Activated CD4-positive, alpha-beta memory T cell treated with anti-CD3 and anti-CD28 coated beads for 36 hours (primary cell): ENCODE measurements around the gene OBI1. TPM values are rescaled to one million over a fixed set of nuclear protein-coding genes. Genes with fewer than 3 reads are reported as not detected.
A peak's percentile ranks its signal among the peaks of the same experiment; 100 is the strongest.
"Not testable (repeated sequence)": the region's sequence is repeated elsewhere in the genome, so short reads cannot be mapped to it uniquely, and the experiment has no call there.

Source experiments
- CTCF ChIA-PET: fragments of 350-600 bp; sonication (Branson Sonifier 250); formaldehyde crosslinking; loops from one replicate; lab custom pipeline; 2021; ENCODE audit warnings: antibody characterized with exemption, inconsistent platforms; lab: Charles Lee
- POLR2A ChIA-PET: fragments of 350-600 bp; sonication (Branson Sonifier 250); formaldehyde crosslinking; loops from one replicate; lab custom pipeline; 2021; ENCODE audit warnings: antibody characterized with exemption; lab: Charles Lee
- DNase-seq: peaks from one replicate; pipeline ENCODE4 v3.0.0-alpha.2; 2020
- H3K27ac Mint-ChIP-seq: one replicate; pipeline ENCODE4 v1.8.0; 2021; ENCODE audit warnings: mixed read lengths
- H3K27me3 Mint-ChIP-seq: one replicate; pipeline ENCODE4 v1.8.0; 2021; ENCODE audit warnings: mixed read lengths
- H3K36me3 Mint-ChIP-seq: one replicate; pipeline ENCODE4 v1.8.0; 2021; ENCODE audit warnings: mixed read lengths
- H3K4me1 Mint-ChIP-seq: one replicate; pipeline ENCODE4 v1.8.0; 2021; ENCODE audit warnings: low read depth, mixed read lengths
- H3K4me3 Mint-ChIP-seq: one replicate; pipeline ENCODE4 v1.8.0; 2021; ENCODE audit warnings: mild to moderate bottlenecking, mixed read lengths
- H3K9me3 Mint-ChIP-seq: one replicate; pipeline ENCODE4 v1.8.0; 2021; ENCODE audit warnings: mixed read lengths
- intact Hi-C: fragments of 100-400 bp; cut with micrococcal nuclease; formaldehyde crosslinking; loops from one replicate; pipeline ENCODE4 v1.15.1; 2023
- total RNA-seq, 2 experiments: library from RNA; stranded (reverse); gene quantifications; one replicate each; pipeline ENCODE4 v1.2.3, GENCODE V29; 2021

The OBI1 gene
- total RNA-seq, 2 experiments from 2014 or later: 17.6 TPM

GRCh38 chr13:78659732-78660494 is 958 bp upstream of the OBI1 start:
- no peaks in the 10 kb centered on the region for H3K27me3 Mint-ChIP-seq
- peak overlapping the region; percentile 97 for H3K4me3 Mint-ChIP-seq
- intact Hi-C loops: loop anchor here (2.0 to 5.0 kb wide), 5 partner anchors 53 to 1369 kb away; no protein-coding TSS in a partner anchor
- CTCF ChIA-PET: no interaction called here
- H3K4me1 Mint-ChIP-seq: peaks cover 29% of the 10 kb centered on the region
- H3K36me3 Mint-ChIP-seq: peaks cover 9% of the 10 kb centered on the region
- POLR2A ChIA-PET: no interaction called here
- H3K27ac Mint-ChIP-seq: peak overlapping the region; percentile 35
- DNase-seq: peak; percentile 18
- H3K9me3 Mint-ChIP-seq: no peaks in the 10 kb centered on the region

GRCh38 chr13:78659450-78659730 is 435 bp upstream of the OBI1 start:
- ChIA-PET POLR2A (no interaction called here), CTCF (no interaction called here)
- H3K9me3 Mint-ChIP-seq: no peaks in the 10 kb centered on the region
- peak overlapping the region; percentile 97 for H3K4me3 Mint-ChIP-seq
- intact Hi-C loops: loop anchor here (2.0 to 5.0 kb wide), 5 partner anchors 53 to 1369 kb away; no protein-coding TSS in a partner anchor
- no peak for DNase-seq
- H3K27ac Mint-ChIP-seq: peak overlapping the region; percentile 91
- no peaks in the 10 kb centered on the region for H3K27me3 Mint-ChIP-seq
- peaks cover 29% of the 10 kb centered on the region for H3K4me1 Mint-ChIP-seq
- H3K36me3 Mint-ChIP-seq: peaks cover 11% of the 10 kb centered on the region

GRCh38 chr13:78657699-78658629 is 991 bp downstream of the OBI1 start:
- CTCF ChIA-PET: no interaction called here
- POLR2A ChIA-PET: no interaction called here
- Mint-ChIP-seq H3K9me3 (no peaks in the 10 kb centered on the region), H3K27ac (peak overlapping the region; percentile 91), H3K36me3 (peaks cover 11% of the 10 kb centered on the region), H3K4me1 (peaks cover 29% of the 10 kb centered on the region), H3K27me3 (no peaks in the 10 kb centered on the region), H3K4me3 (peak overlapping the region; percentile 97)
- no peak for DNase-seq
- intact Hi-C loops: loop anchor here (2.0 to 5.0 kb wide), 5 partner anchors 51 to 1367 kb away; no protein-coding TSS in a partner anchor

- POLR2A ChIA-PET: no interaction called here
Measured at GRCh38 chr13:78655906-78656305, 3.0 kb downstream of the OBI1 start.

DNA sequence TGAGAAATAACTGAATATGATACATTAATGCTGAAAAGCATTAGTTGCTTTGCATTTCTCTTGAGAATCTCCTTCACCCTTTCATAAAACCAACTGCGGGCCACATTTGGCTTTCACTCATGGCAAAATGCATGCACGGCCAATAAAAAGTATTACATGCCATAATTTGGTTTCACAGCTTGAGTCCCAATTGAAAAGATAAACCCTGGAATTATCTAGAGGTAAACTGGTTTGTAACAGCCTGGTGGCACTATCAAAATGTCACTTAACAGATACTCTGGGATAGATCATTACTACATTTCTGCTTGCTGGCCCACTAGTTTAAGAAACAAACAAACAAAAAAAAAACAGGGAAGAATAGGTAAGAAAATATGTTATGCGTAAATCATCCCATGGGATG is 3.9 kb downstream of the OBI1 start:
- ChIA-PET CTCF (no interaction called here), POLR2A (no interaction called here)
- H3K9me3 Mint-ChIP-seq: no peaks in the 10 kb centered on the region
- no peaks in the 10 kb centered on the region for H3K27me3 Mint-ChIP-seq
- intact Hi-C loops: loop anchor here (5.0 kb wide), 3 partner anchors 537 to 867 kb away; no protein-coding TSS in a partner anchor
- H3K36me3 Mint-ChIP-seq: peaks cover 11% of the 10 kb centered on the region
- DNase-seq: no peak
- H3K4me1 Mint-ChIP-seq: peaks cover 25% of the 10 kb centered on the region
- H3K27ac Mint-ChIP-seq: no peak overlapping the region
- H3K4me3 Mint-ChIP-seq: no peak overlapping the region

More at GRCh38 chr13:78655906-78656305, 3.0 kb downstream of the OBI1 start:
- H3K4me3 Mint-ChIP-seq: no peak overlapping the region
- H3K9me3 Mint-ChIP-seq: no peaks in the 10 kb centered on the region
- intact Hi-C loops: loop anchor here (5.0 kb wide), 3 partner anchors 536 to 866 kb away; no protein-coding TSS in a partner anchor
- peaks cover 11% of the 10 kb centered on the region for H3K36me3 Mint-ChIP-seq
- no peak for DNase-seq
- CTCF ChIA-PET: no interaction called here
- H3K27ac Mint-ChIP-seq: no peak overlapping the region
- H3K27me3 Mint-ChIP-seq: no peaks in the 10 kb centered on the region
- H3K4me1 Mint-ChIP-seq: peaks cover 26% of the 10 kb centered on the region

- Mint-ChIP-seq H3K9me3 (no peaks in the 10 kb centered on the region), H3K27ac (no peak overlapping the region), H3K4me3 (no peak overlapping the region), H3K4me1 (peaks cover 12% of the 10 kb centered on the region), H3K36me3 (peaks cover 8% of the 10 kb centered on the region), H3K27me3 (no peaks in the 10 kb centered on the region)
- ChIA-PET POLR2A (no interaction called here), CTCF (no interaction called here)
- intact Hi-C loops: no loop called here
- DNase-seq: no peak
Measured at GRCh38 chr13:78652651-78653050, 6.3 kb downstream of the OBI1 start.

DNA sequence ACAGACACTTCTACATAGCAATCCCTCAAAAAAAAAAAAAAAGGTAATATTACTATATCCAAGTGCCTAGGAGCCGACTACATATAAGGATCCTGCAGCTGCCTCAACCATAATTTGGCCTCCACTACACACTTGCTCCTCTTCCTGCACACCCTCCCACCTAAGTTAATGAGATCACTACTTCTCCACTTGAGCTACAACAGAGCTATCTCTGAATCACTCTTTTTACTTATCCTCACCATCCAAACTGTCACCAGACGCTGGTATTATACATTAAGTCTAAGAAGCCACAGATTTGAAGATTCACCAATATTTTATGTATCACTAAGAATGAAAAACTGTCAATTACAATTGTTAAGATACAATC is 8.3 kb downstream of the OBI1 start:
- CTCF ChIA-PET: interaction anchor here (0.7 kb wide), 1 partner anchor 19 kb away, joined by 3 read pairs; no protein-coding TSS in a partner anchor
- peaks cover 19% of the 10 kb centered on the region for H3K4me1 Mint-ChIP-seq

GRCh38 chr13:78649997-78650716 is 8.8 kb downstream of the OBI1 start:
- no peaks in the 10 kb centered on the region for H3K9me3 Mint-ChIP-seq
- intact Hi-C loops: no loop called here
- no peak for DNase-seq
- H3K4me3 Mint-ChIP-seq: no peak overlapping the region
- POLR2A ChIA-PET: no interaction called here
- no peaks in the 10 kb centered on the region for H3K27me3 Mint-ChIP-seq
- CTCF ChIA-PET: interaction anchor here (0.7 kb wide), 1 partner anchor 18 kb away, joined by 3 read pairs; no protein-coding TSS in a partner anchor
- no peak overlapping the region for H3K27ac Mint-ChIP-seq
- H3K36me3 Mint-ChIP-seq: peaks cover 2% of the 10 kb centered on the region
- H3K4me1 Mint-ChIP-seq: peaks cover 15% of the 10 kb centered on the region

More for the DNA sequence above, 8.3 kb downstream of the OBI1 start:
- no peaks in the 10 kb centered on the region for H3K27me3 Mint-ChIP-seq
- no peak for DNase-seq
- no peaks in the 10 kb centered on the region for H3K9me3 Mint-ChIP-seq
- no peak overlapping the region for H3K4me3 Mint-ChIP-seq
- POLR2A ChIA-PET: no interaction called here
- peaks cover 5% of the 10 kb centered on the region for H3K36me3 Mint-ChIP-seq
- intact Hi-C loops: no loop called here
- no peak overlapping the region for H3K27ac Mint-ChIP-seq

GRCh38 chr13:78647109-78647678 is 11.8 kb downstream of the OBI1 start:
- POLR2A ChIA-PET, H3K27me3 Mint-ChIP-seq, CTCF ChIA-PET, H3K9me3 Mint-ChIP-seq, H3K27ac Mint-ChIP-seq, H3K4me3 Mint-ChIP-seq, intact Hi-C loops, DNase-seq: not testable (repeated sequence)
- H3K4me1 Mint-ChIP-seq: peaks cover 17% of the 10 kb centered on the region
- H3K36me3 Mint-ChIP-seq: peaks cover 10% of the 10 kb centered on the region

- ChIA-PET POLR2A (no interaction called here), CTCF (no interaction called here)
- Mint-ChIP-seq H3K27ac (no peak overlapping the region), H3K36me3 (peaks cover 63% of the 10 kb centered on the region), H3K27me3 (no peaks in the 10 kb centered on the region), H3K9me3 (no peaks in the 10 kb centered on the region), H3K4me1 (peaks cover 7% of the 10 kb centered on the region), H3K4me3 (no peak overlapping the region)
- no peak for DNase-seq
- intact Hi-C loops: no loop called here
Measured at GRCh38 chr13:78638216-78638615, 20.7 kb downstream of the OBI1 start.

- Mint-ChIP-seq H3K27ac (no peak overlapping the region), H3K4me1 (peaks cover 7% of the 10 kb centered on the region), H3K27me3 (no peaks in the 10 kb centered on the region), H3K36me3 (peaks cover 73% of the 10 kb centered on the region), H3K9me3 (no peaks in the 10 kb centered on the region), H3K4me3 (no peak overlapping the region)
- no peak for DNase-seq
- intact Hi-C loops: no loop called here
- ChIA-PET POLR2A (no interaction called here), CTCF (no interaction called here)
Measured at GRCh38 chr13:78636495-78636894, 22.5 kb downstream of the OBI1 start.
